ENCODE data around the gene FDCSP. TPM values are rescaled to one million over a fixed set of nuclear protein-coding genes. Genes with fewer than 3 reads are reported as not detected.

The FDCSP gene
- total RNA-seq, 1 donor from 2014 or later: not detected

- Histone ChIP-seq H3K4me1 (no peaks in the 10 kb centered on the region), H3K27ac (replicated peaks) (no peak overlapping the region), H3K4me3 (no peak overlapping the region), H3K9me3 (replicated peaks) (peaks cover 18% of the 10 kb centered on the region), H3K36me3 (no peaks in the 10 kb centered on the region), H3K27me3 (ENCODE audit: low read depth) (no peaks in the 10 kb centered on the region)
- no peak for DNase-seq
- intact Hi-C loops (cut with micrococcal nuclease): no loop called here
- TF ChIP-seq, protein P1, sequence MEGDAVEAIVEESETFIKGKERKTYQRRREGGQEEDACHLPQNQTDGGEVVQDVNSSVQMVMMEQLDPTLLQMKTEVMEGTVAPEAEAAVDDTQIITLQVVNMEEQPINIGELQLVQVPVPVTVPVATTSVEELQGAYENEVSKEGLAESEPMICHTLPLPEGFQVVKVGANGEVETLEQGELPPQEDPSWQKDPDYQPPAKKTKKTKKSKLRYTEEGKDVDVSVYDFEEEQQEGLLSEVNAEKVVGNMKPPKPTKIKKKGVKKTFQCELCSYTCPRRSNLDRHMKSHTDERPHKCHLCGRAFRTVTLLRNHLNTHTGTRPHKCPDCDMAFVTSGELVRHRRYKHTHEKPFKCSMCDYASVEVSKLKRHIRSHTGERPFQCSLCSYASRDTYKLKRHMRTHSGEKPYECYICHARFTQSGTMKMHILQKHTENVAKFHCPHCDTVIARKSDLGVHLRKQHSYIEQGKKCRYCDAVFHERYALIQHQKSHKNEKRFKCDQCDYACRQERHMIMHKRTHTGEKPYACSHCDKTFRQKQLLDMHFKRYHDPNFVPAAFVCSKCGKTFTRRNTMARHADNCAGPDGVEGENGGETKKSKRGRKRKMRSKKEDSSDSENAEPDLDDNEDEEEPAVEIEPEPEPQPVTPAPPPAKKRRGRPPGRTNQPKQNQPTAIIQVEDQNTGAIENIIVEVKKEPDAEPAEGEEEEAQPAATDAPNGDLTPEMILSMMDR (IDR thresholded peaks at IDR 0.05; ENCODE audit: borderline replicate concordance): no peak
Observed at GRCh38 chr4:70277121-70277520, 51.2 kb downstream of the FDCSP start.

DNA sequence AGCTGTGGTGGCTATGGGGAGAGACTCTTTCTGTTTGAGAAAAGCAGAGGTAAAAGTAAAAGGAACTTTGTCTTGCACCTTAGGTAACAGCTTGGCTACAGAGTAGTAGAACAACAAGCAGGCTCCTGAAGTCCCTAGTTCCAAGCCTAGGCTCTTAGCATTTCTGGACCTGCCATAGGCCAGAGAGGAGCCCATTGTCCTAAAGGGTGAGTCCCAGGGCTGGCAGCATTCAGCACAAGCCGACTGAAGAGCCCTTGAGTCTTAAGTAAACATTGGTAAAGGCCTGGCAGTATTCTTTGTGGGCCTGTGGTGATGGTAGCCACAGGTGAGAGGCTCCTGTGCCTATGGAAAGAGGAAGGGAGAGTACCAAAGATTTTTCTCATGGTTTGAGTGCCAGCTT, 54.6 kb downstream of the FDCSP start:
- Histone ChIP-seq H3K9me3 (replicated peaks) (peaks cover 29% of the 10 kb centered on the region), H3K36me3 (no peaks in the 10 kb centered on the region), H3K27ac (replicated peaks) (no peak overlapping the region), H3K4me3 (no peak overlapping the region), H3K27me3 (ENCODE audit: low read depth) (no peaks in the 10 kb centered on the region), H3K4me1 (no peaks in the 10 kb centered on the region)
- intact Hi-C loops (cut with micrococcal nuclease): no loop called here
- no peak for DNase-seq
- TF ChIP-seq, protein P1 (IDR thresholded peaks at IDR 0.05; ENCODE audit: borderline replicate concordance): no peak

Other genes starting within 250 kb of the FDCSP start
- not detected for gene STATH, start 230.2 kb upstream of the FDCSP start, total RNA-seq
- not detected for gene HTN3, start 197.7 kb upstream of the FDCSP start, total RNA-seq
- gene HTN1, start 175.7 kb upstream of the FDCSP start, total RNA-seq: not detected
- not detected for gene PRR27, start 71.9 kb upstream of the FDCSP start, total RNA-seq
- gene ODAM, start 30.4 kb upstream of the FDCSP start, total RNA-seq: not detected
- gene CSN3, start 16.5 kb downstream of the FDCSP start, total RNA-seq: not detected
- gene CABS1, start 108.9 kb downstream of the FDCSP start, total RNA-seq: not detected
- not detected for gene SMR3A, start 134.6 kb downstream of the FDCSP start, total RNA-seq
- gene SMR3B, start 157.0 kb downstream of the FDCSP start, total RNA-seq: not detected
- not detected for gene OPRPN, start 171.8 kb downstream of the FDCSP start, total RNA-seq
- not detected for gene MUC7, start 246.1 kb downstream of the FDCSP start, total RNA-seq